Measurements from ENCODE around the gene SORL1. TPM values are rescaled to one million over a fixed set of nuclear protein-coding genes. Genes with fewer than 3 reads are reported as not detected.

The SORL1 gene
- total RNA-seq, 1 donor from 2014 or later: 11.1 TPM

GRCh38 chr11:121559606-121560200 is 107.6 kb downstream of the SORL1 start:
- H3K27ac Mint-ChIP-seq (ENCODE audit: unreplicated experiment): no peak overlapping the region

GRCh38 chr11:121560236-121560635 is 108.1 kb downstream of the SORL1 start:
- Mint-ChIP-seq H3K36me3 (ENCODE audit: unreplicated experiment) (no peaks in the 10 kb centered on the region), H3K9me3 (ENCODE audit: unreplicated experiment) (no peaks in the 10 kb centered on the region), H3K27me3 (ENCODE audit: unreplicated experiment) (no peaks in the 10 kb centered on the region), H3K4me3 (ENCODE audit: unreplicated experiment) (no peak overlapping the region), H3K27ac (ENCODE audit: unreplicated experiment) (no peak overlapping the region), H3K4me1 (ENCODE audit: low read depth, unreplicated experiment) (peaks cover 9% of the 10 kb centered on the region)
- no peak for DNase-seq
- TF ChIP-seq CTCF (IDR thresholded peaks at IDR 0.05; ENCODE audit: partially characterized antibody, unreplicated experiment): no peak

More at GRCh38 chr11:121559606-121560200, 107.6 kb downstream of the SORL1 start:
- H3K27me3 Mint-ChIP-seq (ENCODE audit: unreplicated experiment): no peaks in the 10 kb centered on the region
- H3K9me3 Mint-ChIP-seq (ENCODE audit: unreplicated experiment): no peaks in the 10 kb centered on the region
- no peak overlapping the region for H3K4me3 Mint-ChIP-seq (ENCODE audit: unreplicated experiment)
- no peak for TF ChIP-seq CTCF (IDR thresholded peaks at IDR 0.05; ENCODE audit: partially characterized antibody, unreplicated experiment)
- peaks cover 5% of the 10 kb centered on the region for H3K4me1 Mint-ChIP-seq (ENCODE audit: low read depth, unreplicated experiment)
- no peaks in the 10 kb centered on the region for H3K36me3 Mint-ChIP-seq (ENCODE audit: unreplicated experiment)
- DNase-seq: no peak

GRCh38 chr11:121561240-121561639 is 109.1 kb downstream of the SORL1 start:
- no peak overlapping the region for H3K27ac Mint-ChIP-seq (ENCODE audit: unreplicated experiment)

GRCh38 chr11:121561716-121562115 is 109.6 kb downstream of the SORL1 start:
- TF ChIP-seq CTCF (IDR thresholded peaks at IDR 0.05; ENCODE audit: partially characterized antibody, unreplicated experiment): no peak
- H3K27ac Mint-ChIP-seq (ENCODE audit: unreplicated experiment): no peak overlapping the region
- no peak for DNase-seq
- H3K4me3 Mint-ChIP-seq (ENCODE audit: unreplicated experiment): no peak overlapping the region
- H3K27me3 Mint-ChIP-seq (ENCODE audit: unreplicated experiment): peaks cover under 1% of the 10 kb centered on the region
- H3K4me1 Mint-ChIP-seq (ENCODE audit: low read depth, unreplicated experiment): peaks cover 12% of the 10 kb centered on the region
- H3K36me3 Mint-ChIP-seq (ENCODE audit: unreplicated experiment): no peaks in the 10 kb centered on the region
- H3K9me3 Mint-ChIP-seq (ENCODE audit: unreplicated experiment): peaks cover 1% of the 10 kb centered on the region

More at GRCh38 chr11:121561240-121561639, 109.1 kb downstream of the SORL1 start:
- H3K4me1 Mint-ChIP-seq (ENCODE audit: low read depth, unreplicated experiment): peaks cover 12% of the 10 kb centered on the region
- no peaks in the 10 kb centered on the region for H3K36me3 Mint-ChIP-seq (ENCODE audit: unreplicated experiment)
- H3K27me3 Mint-ChIP-seq (ENCODE audit: unreplicated experiment): no peaks in the 10 kb centered on the region
- H3K4me3 Mint-ChIP-seq (ENCODE audit: unreplicated experiment): no peak overlapping the region
- DNase-seq: no peak
- no peak for TF ChIP-seq CTCF (IDR thresholded peaks at IDR 0.05; ENCODE audit: partially characterized antibody, unreplicated experiment)
- peaks cover 1% of the 10 kb centered on the region for H3K9me3 Mint-ChIP-seq (ENCODE audit: unreplicated experiment)

GRCh38 chr11:121563003-121563402 is 110.9 kb downstream of the SORL1 start:
- Mint-ChIP-seq H3K27me3 (ENCODE audit: unreplicated experiment) (peaks cover 2% of the 10 kb centered on the region), H3K9me3 (ENCODE audit: unreplicated experiment) (peaks cover 5% of the 10 kb centered on the region), H3K4me1 (ENCODE audit: low read depth, unreplicated experiment) (peaks cover 12% of the 10 kb centered on the region), H3K36me3 (ENCODE audit: unreplicated experiment) (peaks cover 4% of the 10 kb centered on the region), H3K27ac (ENCODE audit: unreplicated experiment) (no peak overlapping the region), H3K4me3 (ENCODE audit: unreplicated experiment) (no peak overlapping the region)
- no peak for DNase-seq
- TF ChIP-seq CTCF (IDR thresholded peaks at IDR 0.05; ENCODE audit: partially characterized antibody, unreplicated experiment): no peak

Data from glutamatergic neuron (in vitro differentiated cells).